Neural cell (in vitro differentiated cells): ENCODE data around the gene KRT28. TPM values are rescaled to one million over a fixed set of nuclear protein-coding genes. Genes with fewer than 3 reads are reported as not detected.

Experiments
- H2AFZ ChIP-seq: fragments of 200-600, 300-800 bp; sonication (generic), shearing (Covaris generic); 2 replicates; pipeline ENCODE4 v1.6.0; 2014; ENCODE audit warnings: low read depth, mild to moderate bottlenecking, antibody characterized with exemption, low read length, moderate library complexity
- H3F3A ChIP-seq: fragments of 200-600 bp; shearing (Covaris generic); 2 replicates; pipeline ENCODE4 v1.6.1; 2016; ENCODE audit warnings: mild to moderate bottlenecking, moderate library complexity, mixed read lengths, antibody characterized with exemption, low read length; ENCODE audit not compliant: insufficient read depth, poor library complexity, severe bottlenecking
- H3K27ac ChIP-seq: fragments of 200-600, 300-800 bp; sonication (generic), shearing (Covaris generic); 2 replicates; pipeline ENCODE4 v1.5.1; 2014; ENCODE audit warnings: mild to moderate bottlenecking, low read length, moderate library complexity
- H3K27me3 ChIP-seq: fragments of 300-800, 200-600 bp; sonication (generic), shearing (Covaris generic); 2 replicates; pipeline ENCODE4 v1.6.0; 2014; ENCODE audit warnings: mild to moderate bottlenecking, low read depth, low read length, moderate library complexity; ENCODE audit not compliant: insufficient read depth
- H3K36me3 ChIP-seq: fragments of 300-800, 200-600 bp; sonication (generic), shearing (Covaris generic); 2 replicates; pipeline ENCODE4 v1.5.1; 2014; ENCODE audit warnings: mild to moderate bottlenecking, antibody characterized with exemption, low read length, moderate library complexity; ENCODE audit not compliant: insufficient read depth
- H3K4me2 ChIP-seq: fragments of 300-800, 200-600 bp; sonication (generic), shearing (Covaris generic); 2 replicates; pipeline ENCODE4 v1.6.0; 2014; ENCODE audit warnings: mild to moderate bottlenecking, low read length
- H3K4me3 ChIP-seq: fragments of 300-800, 200-600 bp; sonication (generic), shearing (Covaris generic); 2 replicates; pipeline ENCODE4 v1.5.1; 2014; ENCODE audit warnings: mild to moderate bottlenecking, low read length, moderate library complexity
- H3K79me2 ChIP-seq: fragments of 200-600 bp; shearing (Covaris generic); replicated peaks from 2 replicates; pipeline ENCODE4 v1.6.0; 2014; ENCODE audit warnings: mild to moderate bottlenecking, low read length, moderate library complexity; ENCODE audit not compliant: insufficient read depth
- H3K9ac ChIP-seq: fragments of 300-800, 200-600 bp; sonication (generic), shearing (Covaris generic); 2 replicates; pipeline ENCODE4 v1.6.1; 2016; ENCODE audit warnings: mild to moderate bottlenecking, low read length, mixed read lengths
- H3K9me2 ChIP-seq: fragments of 200-600 bp; shearing (Covaris generic); 2 replicates; pipeline ENCODE4 v1.6.1; 2016; ENCODE audit warnings: mild to moderate bottlenecking, low read length, mixed read lengths; ENCODE audit not compliant: insufficient read depth
- H3K9me3 ChIP-seq: fragments of 200-600, 300-800 bp; sonication (generic), shearing (Covaris generic); 2 replicates; pipeline ENCODE4 v1.6.1; 2016; ENCODE audit warnings: mild to moderate bottlenecking, mixed run types, low read length, moderate library complexity, mixed read lengths
- H4K20me1 ChIP-seq: fragments of 200-600 bp; shearing (Covaris generic); 2 replicates; pipeline ENCODE4 v1.6.1; 2016; ENCODE audit warnings: mild to moderate bottlenecking, mixed run types; ENCODE audit not compliant: insufficient read depth
- EP300 ChIP-seq: fragments of 450-650 bp; conservative IDR thresholded peaks from 2 replicates; pipeline ENCODE4 v1.6.1; 2014; ENCODE audit warnings: antibody characterized with exemption, mild to moderate bottlenecking, moderate library complexity; ENCODE audit not compliant: poor library complexity, severe bottlenecking
- EZH2 ChIP-seq: fragments of 200-600, 300-800 bp; shearing (Covaris generic), sonication (generic); IDR thresholded peaks from 2 replicates; pipeline ENCODE4 v1.6.1; 2014; ENCODE audit warnings: antibody characterized with exemption, low read length, borderline replicate concordance, mild to moderate bottlenecking; ENCODE audit not compliant: insufficient read depth, poor library complexity, severe bottlenecking
- MXI1 ChIP-seq: fragments of 450-650 bp; conservative IDR thresholded peaks from 2 replicates; pipeline ENCODE4 v1.6.1; 2014; ENCODE audit warnings: antibody characterized with exemption, mild to moderate bottlenecking; ENCODE audit not compliant: poor library complexity, severe bottlenecking
- POLR2AphosphoS5 ChIP-seq: IDR thresholded peaks from 2 replicates; pipeline ENCODE4 v1.6.1; 2012
- RAD21 ChIP-seq: fragments of 450-650 bp; conservative IDR thresholded peaks from 2 replicates; pipeline ENCODE4 v1.6.1; 2014; ENCODE audit warnings: antibody characterized with exemption, mild to moderate bottlenecking, moderate library complexity
- REST ChIP-seq: IDR thresholded peaks from 2 replicates; pipeline ENCODE4 v1.6.1; 2012; ENCODE audit warnings: borderline replicate concordance
- SMC3 ChIP-seq: fragments of 450-650 bp; conservative IDR thresholded peaks from 2 replicates; pipeline ENCODE4 v1.6.1; 2014; ENCODE audit warnings: antibody characterized with exemption, mild to moderate bottlenecking, moderate library complexity; ENCODE audit not compliant: poor library complexity
- TAF1 ChIP-seq: IDR thresholded peaks from 2 replicates; pipeline ENCODE4 v1.6.1; 2012; ENCODE audit warnings: low read depth
- polyA plus RNA-seq: library from polyadenylated mRNA; depleted of rRNA; stranded (reverse); fragments of >200 nt; gene quantifications from 2 replicates; pipeline ENCODE4 v1.2.3, GENCODE V29; 2014
- TF ChIP-seq, protein P1 (sequence below): fragments of 450-650 bp; IDR thresholded peaks from 2 replicates; pipeline ENCODE4 v1.5.1; 2014; ENCODE audit warnings: antibody characterized with exemption, mild to moderate bottlenecking, moderate library complexity; ENCODE audit not compliant: poor library complexity, severe bottlenecking

Gene KRT28
- polyA plus RNA-seq, 1 donor from 2014 or later, result not detected

- no peak overlapping the region for H3K27ac ChIP-seq
- H3K4me2 ChIP-seq, result no peak overlapping the region
- H3K36me3 ChIP-seq, result no peaks in the 10 kb centered on the region
- no peaks in the 10 kb centered on the region for H3F3A ChIP-seq
- H3K9ac ChIP-seq, result no peak overlapping the region
- no peak overlapping the region for H2AFZ ChIP-seq
- no peaks in the 10 kb centered on the region for H4K20me1 ChIP-seq
- no peaks in the 10 kb centered on the region for H3K9me3 ChIP-seq
- H3K9me2 ChIP-seq, result no peaks in the 10 kb centered on the region
- no peaks in the 10 kb centered on the region for H3K79me2 ChIP-seq
- H3K4me3 ChIP-seq, result no peak overlapping the region
- TF ChIP-seq REST (no peak), TAF1 (no peak), EP300 (no peak), SMC3 (no peak), RAD21 (no peak), MXI1 (no peak), POLR2AphosphoS5 (no peak), EZH2 (no peak)
- TF ChIP-seq, protein P1, sequence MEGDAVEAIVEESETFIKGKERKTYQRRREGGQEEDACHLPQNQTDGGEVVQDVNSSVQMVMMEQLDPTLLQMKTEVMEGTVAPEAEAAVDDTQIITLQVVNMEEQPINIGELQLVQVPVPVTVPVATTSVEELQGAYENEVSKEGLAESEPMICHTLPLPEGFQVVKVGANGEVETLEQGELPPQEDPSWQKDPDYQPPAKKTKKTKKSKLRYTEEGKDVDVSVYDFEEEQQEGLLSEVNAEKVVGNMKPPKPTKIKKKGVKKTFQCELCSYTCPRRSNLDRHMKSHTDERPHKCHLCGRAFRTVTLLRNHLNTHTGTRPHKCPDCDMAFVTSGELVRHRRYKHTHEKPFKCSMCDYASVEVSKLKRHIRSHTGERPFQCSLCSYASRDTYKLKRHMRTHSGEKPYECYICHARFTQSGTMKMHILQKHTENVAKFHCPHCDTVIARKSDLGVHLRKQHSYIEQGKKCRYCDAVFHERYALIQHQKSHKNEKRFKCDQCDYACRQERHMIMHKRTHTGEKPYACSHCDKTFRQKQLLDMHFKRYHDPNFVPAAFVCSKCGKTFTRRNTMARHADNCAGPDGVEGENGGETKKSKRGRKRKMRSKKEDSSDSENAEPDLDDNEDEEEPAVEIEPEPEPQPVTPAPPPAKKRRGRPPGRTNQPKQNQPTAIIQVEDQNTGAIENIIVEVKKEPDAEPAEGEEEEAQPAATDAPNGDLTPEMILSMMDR, result no peak
- H3K27me3 ChIP-seq, result peaks cover 34% of the 10 kb centered on the region
These were observed 6.4 kb upstream of the KRT28 start for GRCh38 chr17:40806131-40806530.

GRCh38 chr17:40803617-40804082 is 3.9 kb upstream of the KRT28 start:
- no peak overlapping the region for H3K4me3 ChIP-seq
- no peaks in the 10 kb centered on the region for H3K9me3 ChIP-seq
- no peak overlapping the region for H2AFZ ChIP-seq
- H3K9ac ChIP-seq, result no peak overlapping the region
- H3K36me3 ChIP-seq, result no peaks in the 10 kb centered on the region
- no peaks in the 10 kb centered on the region for H3K79me2 ChIP-seq
- TF ChIP-seq TAF1, result no peak
- peak; percentile 90 for TF ChIP-seq SMC3
- no peak for TF ChIP-seq EZH2
- TF ChIP-seq EP300, result no peak
- peak; percentile 85 for TF ChIP-seq RAD21
- TF ChIP-seq REST, result no peak
- TF ChIP-seq, protein P1, result peak; percentile 84
- H4K20me1 ChIP-seq, result no peaks in the 10 kb centered on the region
- no peak overlapping the region for H3K4me2 ChIP-seq
- no peaks in the 10 kb centered on the region for H3K9me2 ChIP-seq
- peaks cover 18% of the 10 kb centered on the region for H3K27me3 ChIP-seq
- no peak overlapping the region for H3K27ac ChIP-seq
- H3F3A ChIP-seq, result no peaks in the 10 kb centered on the region
